ENCODE results near the gene IKZF1.
"Not testable (repeated sequence)": the region's sequence is repeated elsewhere in the genome, so short reads cannot be mapped to it uniquely, and the experiment has no call there.

Gene IKZF1

DNA sequence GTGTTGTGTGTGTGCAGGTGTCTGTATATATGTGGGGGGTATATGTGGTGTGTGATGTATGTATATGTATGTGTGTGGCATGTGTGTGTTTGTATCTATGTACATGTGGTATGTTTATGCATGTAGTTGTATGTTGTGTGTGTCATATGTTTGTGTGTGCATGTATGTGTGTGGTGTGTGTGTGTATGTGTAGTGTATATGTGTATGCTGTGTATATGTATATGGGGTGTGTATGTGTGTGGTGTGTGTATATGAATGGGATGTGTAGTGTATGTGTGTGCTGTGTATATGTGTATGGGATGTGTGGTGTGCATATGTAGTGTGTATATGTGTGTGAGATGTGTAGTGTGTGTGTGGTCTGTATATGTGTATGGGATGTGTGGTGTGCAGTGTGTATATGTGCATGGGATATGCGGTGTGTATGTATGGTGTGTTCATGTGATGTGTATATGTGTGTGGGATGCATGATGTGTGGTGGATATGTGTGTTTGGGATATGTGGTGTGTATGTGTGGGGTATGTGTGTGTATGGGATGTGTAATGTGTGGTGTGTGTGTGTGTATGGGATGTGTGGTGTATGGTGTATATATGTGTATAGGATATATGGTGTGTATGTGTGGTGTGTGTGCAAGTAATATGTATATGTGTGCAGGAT lies 30.0 kb downstream of the IKZF1 start:
- DNase-seq (ENCODE audit: low spot score), result no peak

DNA sequence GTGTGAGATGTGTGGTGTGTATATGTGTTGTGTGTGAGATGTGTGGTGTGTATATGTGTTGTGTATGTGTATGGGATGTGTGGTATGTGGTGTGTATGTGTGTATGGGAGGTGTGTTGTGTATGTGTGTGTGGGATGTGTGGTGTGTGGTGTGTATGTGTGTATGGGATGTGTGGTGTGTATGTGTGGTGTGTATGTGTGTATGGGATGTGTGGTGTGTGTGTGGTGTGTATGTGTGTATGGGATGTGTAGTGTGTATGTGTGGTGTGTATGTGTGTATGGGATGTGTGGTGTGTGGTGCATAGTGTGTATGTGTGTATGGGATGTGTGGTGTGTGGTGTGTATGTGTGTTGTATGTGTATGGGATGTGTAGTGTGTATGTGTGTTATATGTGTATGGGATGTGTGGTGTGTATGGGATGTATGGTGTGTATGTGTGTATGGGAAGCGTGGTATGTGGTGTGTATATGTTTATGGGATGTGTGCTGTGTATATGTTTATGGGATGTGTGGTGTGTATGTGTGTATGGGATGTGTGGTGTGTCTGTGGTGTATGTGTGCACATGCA lies 30.8 kb downstream of the IKZF1 start:
- no peak for DNase-seq (ENCODE audit: low spot score)

DNA sequence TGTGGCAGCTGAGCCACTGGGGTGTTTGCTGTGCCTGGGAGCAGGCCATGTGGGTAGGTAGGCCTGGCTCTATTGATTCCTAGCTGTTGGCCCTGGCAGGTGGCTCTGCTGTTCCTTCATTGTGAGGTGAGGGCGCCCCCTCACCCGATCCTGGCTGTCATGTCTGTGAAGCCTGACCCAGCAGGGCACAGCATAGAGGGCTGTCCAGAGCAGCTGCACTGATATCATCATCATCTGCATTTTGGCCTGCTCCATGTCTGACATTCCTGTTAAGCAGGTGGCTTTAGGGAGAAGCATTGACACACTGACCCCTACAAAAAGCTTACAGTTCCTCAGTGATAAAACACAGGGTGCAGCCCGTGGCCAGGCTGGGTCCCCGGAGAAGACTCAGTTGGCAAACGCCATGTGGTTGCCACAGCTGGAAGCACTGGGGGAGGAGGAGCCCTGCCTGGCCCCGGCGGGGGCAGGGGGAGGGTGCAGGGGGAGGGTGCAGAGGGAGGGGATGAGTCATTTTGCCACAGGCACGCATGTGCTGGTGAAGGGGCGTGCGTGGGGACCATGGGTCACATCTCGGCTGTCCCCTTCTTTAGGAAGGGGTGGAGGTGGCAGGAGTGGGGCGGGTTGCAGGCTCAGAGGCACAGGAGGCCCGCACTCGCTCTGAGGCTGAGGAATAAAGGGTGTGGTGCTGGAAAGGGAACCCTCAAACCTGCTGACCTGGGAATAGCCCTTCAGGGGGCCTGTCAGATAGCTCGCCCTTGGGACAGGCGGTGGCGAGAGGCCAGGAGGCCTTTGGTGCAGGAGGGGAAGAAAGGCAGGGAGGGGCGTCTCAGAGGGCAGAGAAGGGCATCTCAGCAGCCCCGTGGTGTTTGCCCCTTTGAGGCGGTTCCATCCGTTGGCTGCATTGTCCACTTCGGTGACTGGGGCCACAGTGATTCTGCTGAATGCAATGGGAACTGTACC lies 31.6 kb downstream of the IKZF1 start:
- no peak for DNase-seq (ENCODE audit: low spot score)

DNA sequence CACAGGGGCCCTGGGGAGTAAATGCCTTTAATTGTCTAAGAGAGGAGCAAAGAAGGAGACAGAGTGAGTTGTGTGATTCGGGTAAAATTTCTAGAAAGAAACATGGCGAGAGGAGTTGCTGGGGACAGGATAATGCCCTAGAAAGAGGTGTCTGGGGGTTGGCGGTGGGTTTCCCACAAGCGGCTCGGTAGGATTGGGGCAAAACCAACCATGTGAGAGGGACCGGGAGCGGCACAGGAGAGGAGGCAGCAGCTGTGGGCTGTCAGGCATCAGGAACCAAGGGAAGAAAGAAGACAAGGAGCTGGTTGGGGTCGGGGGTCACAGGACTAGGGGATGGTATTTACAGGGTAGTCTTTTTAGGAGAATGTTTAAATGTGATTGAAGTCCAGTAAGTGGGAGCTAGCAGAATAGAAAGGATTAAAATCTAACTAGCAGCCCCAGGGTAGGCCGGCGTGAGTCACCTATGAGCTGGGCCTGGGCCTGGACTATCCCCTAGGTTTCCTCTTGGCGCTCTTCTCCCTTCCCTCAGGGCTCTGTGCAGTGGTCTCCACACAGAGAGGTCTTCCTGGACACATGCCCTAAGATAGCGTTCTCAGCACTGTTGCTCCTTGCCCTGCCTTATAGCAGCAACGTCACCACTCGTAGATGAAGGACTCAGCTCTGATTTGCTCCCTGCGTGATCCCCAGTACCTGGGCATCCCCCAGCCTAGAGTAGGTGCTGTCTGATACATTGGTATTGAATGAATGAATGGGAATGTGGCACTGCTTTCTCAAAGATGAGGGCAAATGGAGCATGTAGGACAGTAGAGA lies 32.6 kb downstream of the IKZF1 start:
- DNase-seq (ENCODE audit: low spot score), result no peak

DNA sequence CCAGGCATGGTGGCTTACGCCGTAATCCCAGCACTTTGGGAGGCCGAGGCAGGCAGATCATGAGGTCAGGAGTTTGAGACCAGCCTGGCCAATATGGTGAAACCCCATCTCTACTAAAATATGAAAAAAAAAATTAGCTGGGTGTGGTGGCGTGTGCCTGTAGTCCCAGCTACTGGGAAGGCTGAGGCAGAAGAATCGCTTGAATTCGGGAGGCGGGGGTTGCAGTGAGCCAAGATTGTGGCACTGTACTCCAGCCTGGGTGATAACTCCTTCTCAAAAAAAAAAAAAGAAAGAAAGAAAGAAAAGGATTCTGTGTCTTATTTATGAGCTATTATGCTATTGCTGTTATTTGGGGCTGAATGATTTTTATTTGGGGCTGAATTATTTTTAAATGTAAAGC lies 35.0 kb downstream of the IKZF1 start:
- not testable (repeated sequence) for DNase-seq (ENCODE audit: low spot score)

DNA sequence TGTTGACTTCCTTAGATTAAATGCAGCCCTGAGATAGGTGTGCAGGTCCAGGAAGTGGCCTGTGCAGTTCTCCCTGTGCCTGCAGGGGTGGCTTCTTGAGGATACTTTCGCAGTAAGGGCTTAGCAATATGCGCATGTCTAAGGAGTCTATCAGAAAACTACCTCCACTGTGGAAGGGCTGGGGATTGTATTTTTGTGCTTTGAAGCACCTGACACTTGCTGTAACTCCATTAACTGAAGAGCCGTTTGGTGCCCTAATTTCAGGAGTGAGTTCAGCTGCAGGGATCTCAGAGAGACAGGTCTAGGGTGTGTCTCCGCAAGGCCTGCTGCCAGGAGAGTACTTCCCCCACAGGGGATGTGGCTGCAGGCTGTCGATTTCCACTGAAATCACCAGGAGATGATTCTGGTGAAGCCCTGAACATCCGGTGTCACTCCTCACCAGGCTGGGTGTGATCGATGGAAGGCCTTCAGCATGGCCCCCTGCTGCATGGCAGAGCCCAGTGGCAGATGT lies 35.5 kb downstream of the IKZF1 start:
- DNase-seq (ENCODE audit: low spot score), result no peak

DNA sequence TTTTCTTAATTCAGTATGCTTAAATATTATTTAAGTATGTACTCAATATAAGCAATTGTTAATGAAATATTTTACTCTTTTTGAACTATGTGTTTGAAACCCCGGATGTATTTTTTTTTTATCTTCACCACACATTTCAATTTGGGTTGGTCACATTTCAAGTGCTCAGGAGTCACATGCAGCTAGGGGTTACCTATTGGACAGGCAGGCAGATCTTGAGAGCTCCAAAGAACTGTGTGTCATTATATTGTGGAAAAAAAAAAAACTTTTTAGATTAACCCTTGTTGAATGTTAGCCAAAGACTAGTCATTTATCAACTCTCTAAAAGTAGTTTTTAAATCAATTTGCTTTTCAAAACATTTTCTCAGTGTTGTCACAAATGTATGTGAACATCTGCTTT lies 37.2 kb downstream of the IKZF1 start:
- DNase-seq (ENCODE audit: low spot score), result no peak

DNA sequence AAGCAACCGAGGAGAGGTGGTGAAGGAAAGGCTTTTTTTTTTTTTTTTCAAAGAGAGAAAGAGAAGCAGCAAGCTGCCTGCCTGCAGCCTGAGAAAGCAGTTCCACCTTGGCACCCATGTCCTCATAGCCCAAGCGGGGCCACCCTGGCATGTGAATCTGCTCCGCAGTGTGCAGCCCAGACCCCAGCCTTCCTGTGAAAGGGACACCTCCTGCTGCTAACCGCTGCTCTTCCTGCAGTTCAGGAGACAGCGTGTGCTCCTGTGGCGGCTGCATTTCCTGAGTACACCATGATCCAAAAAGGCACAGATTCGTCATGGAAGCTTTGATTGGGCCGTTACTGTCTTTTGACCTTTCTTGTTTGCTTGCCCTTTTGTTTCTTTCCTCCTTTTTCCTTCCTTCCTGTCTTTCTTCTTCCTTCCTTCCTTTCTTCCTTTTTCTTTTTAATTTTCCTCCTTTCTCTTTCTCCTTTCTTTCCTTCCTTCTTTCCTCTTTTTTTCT lies 38.1 kb downstream of the IKZF1 start:
- DNase-seq (ENCODE audit: low spot score), result no peak

DNA sequence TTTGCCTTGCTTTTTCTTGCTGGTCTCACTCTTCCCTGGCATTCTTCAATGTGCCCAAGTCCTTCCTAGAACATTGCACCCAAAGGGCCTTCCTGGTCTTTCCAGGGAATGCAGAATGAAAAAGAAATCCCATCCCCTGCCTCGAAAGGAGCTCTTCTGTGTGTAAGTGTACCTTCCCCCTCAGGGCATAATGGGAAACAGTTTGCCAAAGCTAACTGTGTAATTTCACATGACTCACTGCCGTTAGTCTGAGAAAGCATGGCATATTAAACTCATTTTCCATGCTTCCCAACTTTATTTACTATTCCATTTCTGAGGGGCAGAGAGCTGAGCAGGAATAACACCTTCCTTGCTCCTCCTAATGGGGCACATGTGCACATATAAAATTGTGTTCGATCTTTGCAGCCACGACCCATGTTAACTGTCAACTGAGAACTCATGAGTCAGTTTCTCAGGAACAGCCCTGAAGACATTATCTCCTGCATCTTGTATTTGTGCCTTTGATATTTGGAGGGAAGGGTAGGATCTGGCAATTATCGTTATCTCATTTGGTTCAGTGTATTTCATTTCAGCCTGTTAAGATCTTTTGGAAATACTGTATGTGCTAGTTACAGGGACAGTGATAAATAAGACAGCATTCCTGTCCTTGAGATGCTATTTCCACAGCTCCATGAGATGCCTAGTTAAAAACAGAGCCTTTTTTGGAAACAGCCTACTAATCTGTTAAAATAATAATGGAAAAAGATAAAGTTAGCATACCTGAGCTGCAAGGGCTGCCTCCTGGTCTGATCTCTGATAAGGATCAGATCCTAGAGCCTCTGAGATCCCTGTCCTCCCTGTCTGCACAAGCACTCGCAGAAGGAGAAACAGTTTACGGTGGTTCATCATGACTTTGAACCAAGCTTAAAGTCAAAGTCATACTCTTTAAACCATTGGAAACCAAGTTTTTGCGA lies 42.3 kb downstream of the IKZF1 start:
- no peak for DNase-seq (ENCODE audit: low spot score)

DNA sequence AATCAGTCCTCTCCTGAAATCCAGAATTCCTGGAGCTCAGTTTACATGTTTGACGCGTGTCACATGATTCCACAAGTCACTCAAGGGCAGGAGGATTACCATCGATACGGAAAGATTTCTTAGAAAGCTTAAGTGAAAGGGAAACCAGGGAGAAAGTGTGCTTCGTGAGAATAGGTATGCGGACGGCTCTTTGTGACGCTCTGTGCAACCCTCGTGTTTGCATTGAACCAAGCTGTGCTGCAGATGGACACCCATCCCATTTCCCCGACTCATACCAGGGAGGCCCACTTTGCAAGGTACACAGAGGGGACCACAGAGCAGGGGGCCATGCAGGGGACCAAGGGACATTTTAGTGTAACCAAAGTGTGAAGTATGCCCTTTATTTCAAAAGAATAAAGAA lies 43.2 kb downstream of the IKZF1 start:
- no peak for DNase-seq (ENCODE audit: low spot score)

DNA sequence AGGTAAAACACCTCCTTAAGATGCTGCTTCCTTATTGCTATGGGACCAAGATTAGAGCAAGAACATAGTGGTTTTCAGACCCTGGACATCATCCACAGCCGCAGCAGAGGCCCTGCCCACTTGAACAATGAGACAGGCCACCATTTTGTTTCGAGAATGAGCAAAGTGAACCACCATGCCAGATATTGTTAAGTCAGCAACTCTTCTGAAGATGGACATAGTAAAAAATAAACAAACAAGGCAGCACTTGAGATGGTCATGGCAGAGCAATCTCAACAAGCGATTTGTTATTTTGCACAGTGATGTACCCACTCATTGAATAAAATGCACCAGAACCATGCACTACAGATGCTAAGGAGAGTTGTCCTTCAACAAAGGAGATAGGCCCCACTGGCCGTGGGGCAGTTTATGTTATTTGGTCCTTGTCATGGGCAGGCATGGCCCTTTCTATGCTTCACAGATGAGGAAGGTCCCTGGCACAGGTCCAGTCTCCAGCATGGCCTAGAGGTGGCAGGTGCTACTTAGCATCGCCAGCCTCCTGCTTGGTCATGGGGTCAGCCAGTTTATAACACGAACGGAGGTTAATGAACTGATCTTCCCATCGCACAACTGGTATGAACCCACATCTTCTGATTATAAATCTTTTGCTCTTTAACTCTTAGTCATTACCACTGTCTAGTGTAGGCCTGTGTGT lies 44.1 kb downstream of the IKZF1 start:
- no peak for DNase-seq (ENCODE audit: low spot score)

DNA sequence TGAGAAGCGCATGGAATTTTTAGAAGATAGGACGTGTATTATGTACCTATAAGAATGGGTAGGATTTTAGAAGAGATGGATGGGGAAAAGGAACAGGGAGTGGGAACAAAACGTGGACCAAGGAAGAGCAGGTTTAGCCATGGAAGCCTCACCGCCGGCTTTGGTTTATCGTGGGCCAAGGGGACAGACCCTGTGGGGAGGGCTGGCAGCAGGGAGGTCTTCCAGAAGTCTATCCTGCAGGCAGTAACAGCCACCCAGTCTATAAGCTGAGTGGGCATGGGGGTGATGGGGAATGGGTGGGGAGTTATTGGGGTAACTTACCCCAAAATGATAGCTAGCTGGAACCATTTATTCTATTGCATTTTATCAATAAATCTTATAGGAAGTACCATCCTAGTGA lies 44.9 kb downstream of the IKZF1 start:
- DNase-seq (ENCODE audit: low spot score), result no peak

DNA sequence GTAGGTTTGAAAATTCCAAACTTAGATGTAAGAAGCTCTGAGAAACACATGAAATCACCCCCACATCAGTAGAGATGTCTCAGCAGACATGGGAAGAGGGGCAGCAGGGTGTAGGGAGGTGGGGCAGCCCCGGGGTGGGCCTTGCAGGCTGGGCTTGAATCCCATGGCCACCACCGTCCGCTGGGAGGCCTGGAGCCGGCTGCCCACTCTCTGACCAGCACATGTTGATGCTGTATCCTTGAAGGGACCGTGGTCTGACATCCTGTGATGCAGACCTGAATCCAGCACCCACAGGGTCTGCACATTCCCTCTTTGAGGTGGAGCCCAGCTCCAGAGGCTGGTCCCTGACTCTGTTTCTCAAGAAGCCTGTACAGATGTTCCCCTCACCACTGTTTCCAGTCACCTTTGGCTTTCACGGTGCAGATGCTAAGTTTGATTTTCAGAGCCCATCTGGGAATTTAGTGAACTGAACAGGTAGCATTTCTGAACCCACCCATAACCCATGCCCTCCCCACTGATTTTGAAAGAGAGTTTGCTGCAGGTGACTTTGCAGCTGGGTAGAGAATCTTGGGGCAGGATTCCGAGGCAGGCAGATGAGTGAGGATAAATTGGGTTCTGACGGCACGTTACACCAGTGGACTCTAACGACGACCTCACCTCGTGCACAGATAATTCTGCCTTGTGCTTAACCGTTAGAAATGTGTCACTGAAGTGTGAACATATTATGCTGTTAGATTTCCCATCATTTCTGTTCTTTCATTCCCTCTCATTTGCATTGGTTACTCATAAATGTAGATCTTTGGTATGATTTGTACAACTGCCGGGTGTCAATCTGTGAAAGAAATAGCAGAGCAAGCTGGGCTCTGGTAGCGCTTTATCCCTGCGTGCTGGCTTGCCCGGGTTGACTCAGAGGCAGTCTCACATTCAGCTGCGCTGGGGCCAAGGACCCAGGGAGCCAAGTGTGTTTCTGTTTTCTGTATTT lies 45.7 kb downstream of the IKZF1 start:
- DNase-seq (ENCODE audit: low spot score), result no peak

DNA sequence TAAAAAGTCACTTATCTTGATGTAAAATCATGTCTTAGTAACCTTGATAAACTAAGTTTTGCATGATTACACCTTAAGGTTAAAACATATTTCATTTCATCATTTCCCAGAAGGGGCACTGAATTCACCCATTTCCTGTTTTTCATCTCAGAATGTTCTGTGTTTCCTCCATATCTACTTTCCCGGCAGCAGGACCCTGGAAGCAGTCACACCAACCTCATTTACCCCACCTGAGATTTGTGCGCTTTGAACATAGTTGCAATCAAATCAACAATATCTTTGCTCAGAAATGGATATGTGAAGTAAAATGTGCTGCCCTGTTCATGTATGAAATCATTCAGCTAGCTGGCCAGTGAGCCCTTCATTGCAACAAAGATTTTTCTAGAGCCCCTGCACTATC lies 46.8 kb downstream of the IKZF1 start:
- DNase-seq (ENCODE audit: low spot score), result no peak

DNA sequence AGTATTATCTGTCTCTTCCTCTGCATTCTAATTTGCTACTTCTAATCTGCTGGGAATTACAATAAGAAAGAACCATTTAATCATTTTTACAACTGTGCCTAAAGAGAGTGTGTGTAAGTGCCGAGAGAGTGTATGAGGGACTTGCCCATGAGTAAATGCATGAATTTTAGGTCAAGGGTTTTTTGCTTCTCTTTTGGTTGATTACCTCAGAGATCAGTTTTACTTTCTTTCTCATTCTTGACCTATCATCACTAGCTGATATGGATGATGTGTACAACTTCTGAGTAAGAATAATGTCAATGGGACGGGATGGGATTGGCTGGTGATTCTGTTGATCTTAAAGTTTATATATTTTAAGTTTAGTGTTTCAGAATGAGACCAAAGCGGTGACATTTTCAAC lies 47.8 kb downstream of the IKZF1 start:
- DNase-seq (ENCODE audit: low spot score), result no peak

DNA sequence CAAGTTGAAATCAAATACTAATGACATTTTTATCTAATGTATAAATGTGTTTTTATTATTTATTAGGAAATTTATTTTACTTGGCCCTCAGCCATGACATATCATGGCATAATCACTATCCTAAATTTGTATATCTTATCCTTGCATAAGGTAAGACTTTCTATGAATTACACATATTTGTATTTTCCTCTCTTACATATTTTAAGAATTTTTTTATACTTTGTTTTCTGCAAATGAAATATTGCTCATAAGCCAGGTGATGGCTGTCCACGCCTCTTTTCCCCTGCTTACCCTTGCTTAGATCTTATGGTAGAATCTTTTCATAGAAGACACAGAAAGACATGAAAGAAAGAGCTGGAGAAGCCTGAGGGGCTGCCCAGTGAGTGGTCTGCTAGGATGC lies 48.2 kb downstream of the IKZF1 start:
- DNase-seq (ENCODE audit: low spot score), result no peak

DNA sequence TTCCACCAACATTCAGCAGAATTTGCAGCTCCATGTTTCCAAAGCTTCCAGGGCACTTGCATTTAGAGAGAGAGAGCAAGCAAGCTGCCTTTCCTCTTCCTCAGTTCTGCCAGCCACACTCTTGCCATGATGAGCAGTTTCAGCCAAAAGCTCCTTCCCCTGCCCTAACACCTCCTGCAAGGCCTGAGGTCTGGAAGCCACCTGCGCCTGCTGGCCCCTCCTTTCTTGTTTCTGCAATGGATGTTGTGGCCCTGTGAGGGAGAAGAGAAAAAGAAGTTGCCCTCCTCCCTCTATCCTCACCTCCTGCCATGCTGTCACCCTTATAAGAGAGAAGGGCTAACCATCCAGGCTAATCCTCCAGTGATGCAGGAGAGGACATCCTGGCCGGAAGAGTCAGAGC lies 48.7 kb downstream of the IKZF1 start:
- no peak for DNase-seq (ENCODE audit: low spot score)

DNA sequence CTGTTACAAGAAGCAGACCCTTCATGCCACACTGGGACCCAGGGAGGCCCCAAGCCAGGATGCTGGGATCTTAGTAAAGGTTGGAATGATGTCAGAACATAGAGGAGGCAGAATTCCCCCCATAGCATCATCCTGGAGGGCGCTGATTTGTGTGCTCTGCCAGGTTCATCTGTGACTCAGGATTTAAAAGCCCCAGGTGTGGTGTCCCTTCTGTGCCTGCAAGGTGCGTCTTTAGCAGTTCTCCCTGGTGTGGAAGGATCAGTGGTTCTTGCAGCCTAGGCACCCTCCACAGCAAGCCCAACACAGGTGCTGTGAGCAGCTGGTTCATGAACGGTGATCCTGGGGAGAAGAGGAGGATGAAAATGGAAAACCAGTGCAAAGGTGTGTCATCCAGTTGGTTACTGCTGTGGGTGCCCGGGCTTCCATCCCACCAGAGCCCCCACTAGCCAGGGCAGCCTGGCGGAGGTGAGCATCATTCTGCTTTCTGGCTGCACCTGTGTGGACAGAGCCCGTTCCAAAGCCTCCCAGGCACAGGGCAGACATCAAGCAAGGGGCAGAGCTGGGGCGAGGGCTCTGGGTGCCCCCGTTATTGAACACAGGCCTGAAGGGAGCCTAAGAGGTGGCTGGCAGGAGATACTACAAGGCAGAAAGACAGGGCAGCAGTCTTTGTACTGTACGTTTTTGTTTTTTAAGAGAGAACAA lies 49.5 kb downstream of the IKZF1 start:
- DNase-seq (ENCODE audit: low spot score), result no peak
